Liver (tissue), 9 donors: ENCODE data around the gene CRELD2. TPM values are rescaled to one million over a fixed set of nuclear protein-coding genes. Genes with fewer than 3 reads are reported as not detected.

Experiments
- DNase-seq: peaks from one replicate; pipeline ENCODE4 v3.0.0-alpha.2; 2017; ENCODE audit warnings: low spot score
- H3K27ac ChIP-seq, 2 donors: one replicate each; pipeline ENCODE4 v1.7.0; 2013; ENCODE audit warnings: inconsistent platforms in 2 of 2, low read length in 2 of 2, control low read depth in 1 of 2, low read depth in 1 of 2, mild to moderate bottlenecking in 1 of 2
- H3K27me3 ChIP-seq, 4 donors: one replicate each; pipeline versions ENCODE4 v1.6.1 to v1.7.0; 2013; ENCODE audit warnings: low read length in 3 of 4, inconsistent platforms in 1 of 4, mild to moderate bottlenecking in 1 of 4, moderate library complexity in 1 of 4; ENCODE audit not compliant: control insufficient read depth in 4 of 4, insufficient read depth in 4 of 4
- H3K36me3 ChIP-seq, 4 donors: one replicate each; pipeline versions ENCODE4 v1.6.1 to v1.7.0; 2013; ENCODE audit warnings: low read length in 3 of 4, mild to moderate bottlenecking in 3 of 4, low read depth in 1 of 4, moderate library complexity in 1 of 4; ENCODE audit not compliant: control insufficient read depth in 4 of 4, insufficient read depth in 3 of 4
- H3K4me1 ChIP-seq, 4 donors: one replicate each; pipeline versions ENCODE4 v1.6.1 to v1.7.0; 2013; ENCODE audit warnings: low read length in 3 of 4, mild to moderate bottlenecking in 3 of 4, moderate library complexity in 1 of 4; ENCODE audit not compliant: control insufficient read depth in 4 of 4, insufficient read depth in 4 of 4
- H3K4me3 ChIP-seq, 3 donors: one replicate each; pipeline versions ENCODE4 v1.6.1 to v1.7.0; 2013; ENCODE audit warnings: low read length in 3 of 3, control low read depth in 1 of 3, low read depth in 1 of 3, mild to moderate bottlenecking in 1 of 3
- H3K9ac ChIP-seq, 2 donors: one replicate each; pipeline ENCODE4 v1.7.0; 2013; ENCODE audit warnings: low read length in 2 of 2, mild to moderate bottlenecking in 2 of 2, moderate library complexity in 2 of 2, control low read depth in 1 of 2, low read depth in 1 of 2
- H3K9me3 ChIP-seq, 4 donors: one replicate each; pipeline versions ENCODE4 v1.6.1 to v1.7.0; 2013; ENCODE audit warnings: low read length in 3 of 4; ENCODE audit not compliant: control insufficient read depth in 4 of 4
- CTCF ChIP-seq: fragments of 150-350 bp; IDR thresholded peaks from 2 replicates; pipeline ENCODE4 v1.5.1; 2017; ENCODE audit warnings: improper control_type of control experiment, low read depth, low read length; ENCODE audit not compliant: missing input control
- HNF4G ChIP-seq: IDR thresholded peaks from 2 replicates; pipeline ENCODE4 v1.6.1; 2016; ENCODE audit warnings: antibody characterized with exemption
- RXRA ChIP-seq, 2 donors: IDR thresholded peaks; 2 replicates each; pipeline ENCODE4 v1.6.1; 2017 to 2018; ENCODE audit warnings: antibody characterized with exemption in 2 of 2, mild to moderate bottlenecking in 1 of 2
- SP1 ChIP-seq: IDR thresholded peaks from 2 replicates; pipeline ENCODE4 v1.6.1; 2018; ENCODE audit warnings: antibody characterized with exemption, mild to moderate bottlenecking
- TAF1 ChIP-seq: conservative IDR thresholded peaks from 2 replicates; pipeline ENCODE4 v1.6.1; 2016; ENCODE audit warnings: antibody characterized with exemption, mild to moderate bottlenecking
- WGBS: extraction: QIAGEN DNeasy Blood & Tissue Kit; methylation state at CpG from one replicate; pipeline ENCODE4 v1.1.7; 2013; 5-methylcytosine and 5-hydroxymethylcytosine counted together
- polyA plus RNA-seq, 2 donors: library from polyadenylated mRNA; stranded (reverse) in 1 of 2; unstranded in 1 of 2; fragments of 200-250 nt in 1 of 2; fragments of >200 nt in 1 of 2; fragmentation: Nextera tagmentation in 1 of 2; extraction: Ambion mirVana in 1 of 2; gene quantifications; one replicate each; pipeline versions ENCODE4 v1.2.1 to v1.2.3, GENCODE V29; 2013 to 2015
- total RNA-seq, 2 donors: library from RNA; depleted of rRNA; stranded (reverse); fragments of >200 nt; gene quantifications; one replicate each; pipeline ENCODE4 v1.2.3, GENCODE V29; 2014
- TF ChIP-seq, protein P1 (sequence below): IDR thresholded peaks from 2 replicates; pipeline ENCODE4 v1.6.1; 2016; ENCODE audit warnings: antibody characterized with exemption
- donor health status: healthy.
- donor health status: healthy.
- donor health status: healthy.
- donor health status: healthy.
- donor health status: healthy.

The CRELD2 gene
- total and polyA plus RNA-seq, 4 donors: 17.2 to 98.1 (median 57.1) TPM

- Histone ChIP-seq H3K4me3 (no peak overlapping the region), H3K36me3 (no peaks in the 10 kb centered on the region)
- 93% methylated on average over 14 of the region's 14 CpGs for WGBS
Measured at GRCh38 chr22:49869845-49870712, 48.4 kb upstream of the CRELD2 start.

GRCh38 chr22:49871482-49871881, 47.0 kb upstream of the CRELD2 start:
- no peak for DNase-seq
- TF ChIP-seq, protein P1, sequence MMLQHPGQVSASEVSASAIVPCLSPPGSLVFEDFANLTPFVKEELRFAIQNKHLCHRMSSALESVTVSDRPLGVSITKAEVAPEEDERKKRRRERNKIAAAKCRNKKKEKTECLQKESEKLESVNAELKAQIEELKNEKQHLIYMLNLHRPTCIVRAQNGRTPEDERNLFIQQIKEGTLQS: no peak
- TF ChIP-seq RXRA (IDR thresholded peaks at IDR 0.05) (no peak), SP1 (no peak), HNF4G (no peak), CTCF (no peak), TAF1 (no peak)
- 96% methylated on average over 4 of the region's 4 CpGs for WGBS
- Histone ChIP-seq H3K9ac (no peak overlapping the region), H3K4me1 (peaks cover 0 to 3% (median 0%) of the 10 kb centered on the region in 4 donors), H3K27ac (no peak overlapping the region), H3K36me3 (no peaks in the 10 kb centered on the region), H3K4me3 (no peak overlapping the region), H3K27me3 (no peaks in the 10 kb centered on the region), H3K9me3 (peaks cover 0 to 11% (median 2%) of the 10 kb centered on the region in 4 donors)

More at GRCh38 chr22:49869845-49870712, 48.4 kb upstream of the CRELD2 start:
- Histone ChIP-seq H3K4me1 (no peaks in the 10 kb centered on the region), H3K9me3 (peaks cover 0 to 11% (median 5%) of the 10 kb centered on the region in 4 donors), H3K27me3 (no peaks in the 10 kb centered on the region), H3K9ac (no peak overlapping the region), H3K27ac (no peak overlapping the region)
- TF ChIP-seq HNF4G: no peak
- no peak for DNase-seq

DNA sequence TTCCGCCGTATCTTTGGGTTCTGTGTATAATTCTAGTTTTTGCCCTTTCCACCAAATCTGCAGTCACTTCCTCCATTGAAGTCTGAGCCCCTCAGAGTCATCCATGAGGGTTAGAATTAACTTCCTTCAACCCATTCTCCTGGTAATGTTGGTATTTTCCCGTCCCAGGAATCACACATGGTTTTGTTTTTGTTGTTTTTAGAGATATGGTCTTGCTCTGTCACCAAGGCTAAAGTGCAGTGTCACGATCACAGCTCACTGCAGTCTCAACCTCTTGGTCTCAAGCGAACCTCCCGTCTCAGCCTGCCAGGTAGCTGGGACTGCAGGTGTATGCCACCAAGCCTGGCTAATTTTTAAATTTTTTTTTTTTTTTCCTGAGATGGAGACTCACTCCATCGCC, 46.1 kb upstream of the CRELD2 start:
- H3K9ac ChIP-seq: no peak overlapping the region
- no peak overlapping the region for H3K4me3 ChIP-seq
- DNase-seq: no peak
- no peak for TF ChIP-seq CTCF
- H3K27me3 ChIP-seq: no peaks in the 10 kb centered on the region
- H3K9me3 ChIP-seq: peaks cover 0 to 6% (median 0%) of the 10 kb centered on the region in 4 donors
- no peak overlapping the region for H3K27ac ChIP-seq
- peaks cover 0 to 3% (median 0%) of the 10 kb centered on the region in 4 donors for H3K4me1 ChIP-seq
- WGBS: 94% methylated on average over 7 of the region's 7 CpGs
- no peaks in the 10 kb centered on the region for H3K36me3 ChIP-seq
